ENCODE data around the gene HOXB1. TPM values are rescaled to one million over a fixed set of nuclear protein-coding genes. Genes with fewer than 3 reads are reported as not detected.
"Not testable (repeated sequence)": the region's sequence is repeated elsewhere in the genome, so short reads cannot be mapped to it uniquely, and the experiment has no call there.

The HOXB1 gene
- total RNA-seq, 1 donor: not detected

GRCh38 chr17:48484850-48485249, 46.0 kb downstream of the HOXB1 start:
- no peak overlapping the region for H3K4me3 ChIP-seq (ENCODE audit: low read depth, low read length)
- peak; percentile 22 for DNase-seq (ENCODE audit: low read depth)
- TF ChIP-seq, protein P1, sequence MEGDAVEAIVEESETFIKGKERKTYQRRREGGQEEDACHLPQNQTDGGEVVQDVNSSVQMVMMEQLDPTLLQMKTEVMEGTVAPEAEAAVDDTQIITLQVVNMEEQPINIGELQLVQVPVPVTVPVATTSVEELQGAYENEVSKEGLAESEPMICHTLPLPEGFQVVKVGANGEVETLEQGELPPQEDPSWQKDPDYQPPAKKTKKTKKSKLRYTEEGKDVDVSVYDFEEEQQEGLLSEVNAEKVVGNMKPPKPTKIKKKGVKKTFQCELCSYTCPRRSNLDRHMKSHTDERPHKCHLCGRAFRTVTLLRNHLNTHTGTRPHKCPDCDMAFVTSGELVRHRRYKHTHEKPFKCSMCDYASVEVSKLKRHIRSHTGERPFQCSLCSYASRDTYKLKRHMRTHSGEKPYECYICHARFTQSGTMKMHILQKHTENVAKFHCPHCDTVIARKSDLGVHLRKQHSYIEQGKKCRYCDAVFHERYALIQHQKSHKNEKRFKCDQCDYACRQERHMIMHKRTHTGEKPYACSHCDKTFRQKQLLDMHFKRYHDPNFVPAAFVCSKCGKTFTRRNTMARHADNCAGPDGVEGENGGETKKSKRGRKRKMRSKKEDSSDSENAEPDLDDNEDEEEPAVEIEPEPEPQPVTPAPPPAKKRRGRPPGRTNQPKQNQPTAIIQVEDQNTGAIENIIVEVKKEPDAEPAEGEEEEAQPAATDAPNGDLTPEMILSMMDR (IDR thresholded peaks at IDR 0.05; ENCODE audit: insufficient read depth, low read depth, low read length): no peak

- TF ChIP-seq, protein P1 (IDR thresholded peaks at IDR 0.05; ENCODE audit: insufficient read depth, low read depth, low read length): no peak
- H3K4me3 ChIP-seq (ENCODE audit: low read depth, low read length): no peak overlapping the region
- peak; percentile 24 for DNase-seq (ENCODE audit: low read depth)
These were observed 46.6 kb downstream of the HOXB1 start for GRCh38 chr17:48484256-48484655.

DNA sequence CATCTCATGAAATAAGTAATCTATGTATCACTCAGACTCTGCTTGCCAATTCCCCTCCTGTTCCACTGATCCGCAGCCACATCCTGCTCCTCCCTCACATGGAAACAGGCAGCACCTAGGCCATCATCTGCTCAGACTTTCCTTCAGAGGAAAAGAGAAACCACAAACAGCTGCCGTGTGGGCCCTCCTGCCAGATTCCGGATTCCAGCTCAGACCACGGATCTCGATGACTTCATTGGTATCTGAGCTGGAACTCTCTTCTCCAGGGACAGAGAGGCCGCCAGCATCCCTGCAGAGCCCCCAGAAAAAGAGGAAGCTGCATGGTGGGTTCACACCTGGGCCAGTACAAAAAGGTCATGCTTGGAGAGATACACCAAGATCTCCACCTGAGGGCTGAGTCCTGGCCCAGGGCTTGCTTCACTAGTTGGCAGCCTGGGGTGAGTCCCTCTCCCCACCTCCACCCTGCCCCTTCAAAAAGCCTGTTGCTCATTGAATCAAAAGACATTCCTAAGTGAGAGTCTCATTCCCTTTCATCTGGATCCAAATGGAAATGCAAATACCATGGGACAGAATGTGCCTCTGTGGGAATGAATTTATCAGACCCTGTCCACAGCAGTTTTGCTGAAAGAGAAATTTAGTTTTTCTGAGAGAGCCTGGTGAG, 47.2 kb downstream of the HOXB1 start:
- TF ChIP-seq, protein P1 (IDR thresholded peaks at IDR 0.05; ENCODE audit: insufficient read depth, low read depth, low read length): no peak
- DNase-seq (ENCODE audit: low read depth): peak; percentile 93
- no peak overlapping the region for H3K4me3 ChIP-seq (ENCODE audit: low read depth, low read length)

DNA sequence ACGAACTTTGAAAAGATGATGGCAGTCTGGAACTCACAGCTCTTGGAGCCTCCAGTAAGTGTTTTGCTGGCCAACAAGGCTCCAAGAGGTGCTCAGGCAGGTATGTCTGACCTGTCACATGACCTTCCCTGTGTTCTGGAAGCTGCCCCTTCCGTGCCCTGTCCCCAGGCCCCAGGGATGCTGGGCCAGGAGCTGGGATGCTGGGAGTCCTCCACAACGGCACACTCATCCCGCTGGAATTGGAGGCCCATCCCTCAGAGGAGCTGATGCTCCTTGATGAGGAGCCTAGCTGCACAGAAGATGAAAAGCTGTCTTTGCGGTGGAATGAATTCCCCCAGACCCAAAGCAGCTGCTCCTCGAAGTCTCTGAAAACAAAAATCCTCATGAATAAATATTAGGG, 47.8 kb downstream of the HOXB1 start:
- H3K4me3 ChIP-seq (ENCODE audit: low read depth, low read length): no peak overlapping the region
- TF ChIP-seq, protein P1 (IDR thresholded peaks at IDR 0.05; ENCODE audit: insufficient read depth, low read depth, low read length): no peak
- DNase-seq (ENCODE audit: low read depth): no peak

- DNase-seq (ENCODE audit: low read depth): not testable (repeated sequence)
These were observed 48.5 kb downstream of the HOXB1 start for GRCh38 chr17:48482301-48482700.

GRCh38 chr17:48479014-48479402, 51.8 kb downstream of the HOXB1 start:
- TF ChIP-seq, protein P1 (IDR thresholded peaks at IDR 0.05; ENCODE audit: insufficient read depth, low read depth, low read length): no peak
- no peak overlapping the region for H3K4me3 ChIP-seq (ENCODE audit: low read depth, low read length)
- DNase-seq (ENCODE audit: low read depth): no peak

More at GRCh38 chr17:48482301-48482700, 48.5 kb downstream of the HOXB1 start:
- not testable (repeated sequence) for H3K4me3 ChIP-seq (ENCODE audit: low read depth, low read length)

Small RNA genes lying within 50 kb of the gene (small RNA-seq; reads per million reads assigned to genes)
- gene RF00019: not detected

Other genes with a start within 250 kb of the HOXB1 start
- gene SKAP1, start 100.8 kb downstream of the HOXB1 start, total RNA-seq: not detected in 2 replicates
- 4.3 and 4.5 TPM in 2 replicates for gene HOXB2, start 14.1 kb upstream of the HOXB1 start, total RNA-seq
- gene HOXB4, start 47.3 kb upstream of the HOXB1 start, total RNA-seq: 1.7 and 1.9 TPM in 2 replicates
- 4.3 and 7.1 TPM in 2 replicates for gene HOXB3, start 59.2 kb upstream of the HOXB1 start, total RNA-seq
- gene HOXB5, start 62.8 kb upstream of the HOXB1 start, total RNA-seq: 0.32 and 0.43 TPM in 2 replicates
- 1.3 and 1.6 TPM in 2 replicates for gene HOXB6, start 74.0 kb upstream of the HOXB1 start, total RNA-seq
- gene HOXB7, start 80.0 kb upstream of the HOXB1 start, total RNA-seq: 1.7 and 2.6 TPM in 2 replicates
- gene HOXB8, start 84.3 kb upstream of the HOXB1 start, total RNA-seq: not detected in 2 replicates
- gene HOXB9, start 95.3 kb upstream of the HOXB1 start, total RNA-seq: not detected in 2 replicates
- gene PRAC1, start 191.5 kb upstream of the HOXB1 start, total RNA-seq: not detected in 2 replicates
- gene PRAC2, start 192.2 kb upstream of the HOXB1 start, total RNA-seq: not detected in 2 replicates
- under 0.01 and 0.32 TPM in 2 replicates for gene HOXB13, start 197.7 kb upstream of the HOXB1 start, total RNA-seq